Smooth muscle cell (in vitro differentiated cells): ENCODE data around the gene PRADC1. TPM values are rescaled to one million over a fixed set of nuclear protein-coding genes. Genes with fewer than 3 reads are reported as not detected.

Experiments
- DNase-seq: peaks from one replicate; lab custom pipeline; 2025; ENCODE audit not compliant: unreplicated experiment; lab: John Stamatoyannopoulos, UW
- H2AFZ ChIP-seq: fragments of 200-600 bp; sonication (generic); 2 replicates; pipeline ENCODE4 v1.6.0; 2016; ENCODE audit warnings: antibody characterized with exemption, low read depth, mild to moderate bottlenecking
- H3F3A ChIP-seq: fragments of 200-600 bp; sonication (generic); 2 replicates; pipeline ENCODE4 v1.6.0; 2017; ENCODE audit warnings: antibody characterized with exemption, low read depth
- H3K27ac ChIP-seq: fragments of 200-600 bp; sonication (generic); 2 replicates; pipeline ENCODE4 v1.5.1; 2016; ENCODE audit warnings: low read depth, mild to moderate bottlenecking
- H3K27me3 ChIP-seq: fragments of 200-600 bp; sonication (generic); 2 replicates; pipeline ENCODE4 v1.6.1; 2016; ENCODE audit warnings: low read depth, mild to moderate bottlenecking
- H3K36me3 ChIP-seq: fragments of 200-600 bp; sonication (generic); 2 replicates; pipeline ENCODE4 v1.5.1; 2016; ENCODE audit warnings: low read depth
- H3K4me1 ChIP-seq: fragments of 200-600 bp; sonication (generic); 2 replicates; pipeline ENCODE4 v1.5.1; 2016; ENCODE audit warnings: low read depth
- H3K4me2 ChIP-seq: fragments of 200-600 bp; sonication (generic); 2 replicates; pipeline ENCODE4 v1.6.0; 2016; ENCODE audit warnings: mild to moderate bottlenecking
- H3K4me3 ChIP-seq: fragments of 200-600 bp; sonication (generic); 2 replicates; pipeline ENCODE4 v1.5.1; 2016; ENCODE audit warnings: mild to moderate bottlenecking
- H3K79me2 ChIP-seq: fragments of 200-600 bp; sonication (generic); 2 replicates; pipeline ENCODE4 v1.6.0; 2016; ENCODE audit warnings: low read depth, mild to moderate bottlenecking
- H3K9ac ChIP-seq: fragments of 200-600 bp; sonication (generic); 2 replicates; pipeline ENCODE4 v1.6.0; 2016; ENCODE audit warnings: low read depth
- H3K9me3 ChIP-seq: fragments of 200-600 bp; sonication (generic); replicated peaks from 2 replicates; pipeline ENCODE4 v1.5.1; 2016; ENCODE audit warnings: low read depth
- H4K20me1 ChIP-seq: fragments of 200-600 bp; sonication (generic); 2 replicates; pipeline ENCODE4 v1.6.0; 2016; ENCODE audit warnings: low read depth
- CTCF ChIP-seq: fragments of 200-600 bp; sonication (generic); IDR thresholded peaks from 2 replicates; pipeline ENCODE4 v1.5.1; 2017; ENCODE audit warnings: borderline replicate concordance, mild to moderate bottlenecking, antibody characterized with exemption; ENCODE audit not compliant: insufficient read depth, poor library complexity, severe bottlenecking
- WGBS: methylation state at CpG from one replicate; pipeline ENCODE4 v1.1.7; 2016; ENCODE audit warnings: low lambda C conversion rate; 5-methylcytosine and 5-hydroxymethylcytosine counted together
- polyA plus RNA-seq: library from polyadenylated mRNA; unstranded; fragments of >200 nt; fragmentation: Nextera tagmentation; extraction: Ambion mirVana; gene quantifications from 2 replicates; pipeline ENCODE4 v1.2.1, GENCODE V29; 2016
- total RNA-seq: library from RNA; depleted of rRNA; stranded (reverse); fragments of >200 nt; gene quantifications from 2 replicates; pipeline ENCODE4 v1.2.3, GENCODE V29; 2014

PRADC1 gene
- total and polyA plus RNA-seq, 2 experiments from 2014 or later: 24.0 to 51.4 TPM

GRCh38 chr2:73257425-73258125 is 24.5 kb upstream of the PRADC1 start:
- no peaks in the 10 kb centered on the region for H3K36me3 ChIP-seq
- no peaks in the 10 kb centered on the region for H3K4me1 ChIP-seq
- 94% methylated on average over 10 of the region's 10 CpGs for WGBS
- DNase-seq: no peak
- no peak overlapping the region for H3K27ac ChIP-seq
- no peak for TF ChIP-seq CTCF
- H3K27me3 ChIP-seq: no peaks in the 10 kb centered on the region
- no peak overlapping the region for H3K4me2 ChIP-seq
- H3K9me3 ChIP-seq: no peaks in the 10 kb centered on the region
- H3F3A ChIP-seq: no peaks in the 10 kb centered on the region
- no peak overlapping the region for H3K4me3 ChIP-seq
- no peaks in the 10 kb centered on the region for H4K20me1 ChIP-seq
- no peak overlapping the region for H2AFZ ChIP-seq
- H3K9ac ChIP-seq: no peak overlapping the region
- no peaks in the 10 kb centered on the region for H3K79me2 ChIP-seq

GRCh38 chr2:73257021-73257420 is 24.0 kb upstream of the PRADC1 start:
- Histone ChIP-seq H2AFZ (no peak overlapping the region), H3F3A (no peaks in the 10 kb centered on the region), H3K79me2 (no peaks in the 10 kb centered on the region), H3K4me3 (no peak overlapping the region), H3K27me3 (no peaks in the 10 kb centered on the region), H3K36me3 (no peaks in the 10 kb centered on the region), H3K4me2 (no peak overlapping the region), H3K9me3 (no peaks in the 10 kb centered on the region), H3K27ac (no peak overlapping the region), H4K20me1 (no peaks in the 10 kb centered on the region), H3K4me1 (no peaks in the 10 kb centered on the region), H3K9ac (no peak overlapping the region)
- TF ChIP-seq CTCF: no peak
- 96% methylated on average over 2 of the region's 2 CpGs for WGBS
- DNase-seq: no peak

- no peak for DNase-seq
- H3K79me2 ChIP-seq: no peaks in the 10 kb centered on the region
- no peaks in the 10 kb centered on the region for H3K27me3 ChIP-seq
- no peak overlapping the region for H3K9ac ChIP-seq
- WGBS: 53% methylated on average over 1 of the region's 1 CpG
- no peak overlapping the region for H3K27ac ChIP-seq
- no peak overlapping the region for H3K4me3 ChIP-seq
- no peaks in the 10 kb centered on the region for H3K9me3 ChIP-seq
- no peak overlapping the region for H3K4me2 ChIP-seq
- TF ChIP-seq CTCF: no peak
- H3K4me1 ChIP-seq: no peaks in the 10 kb centered on the region
- no peaks in the 10 kb centered on the region for H3K36me3 ChIP-seq
- no peaks in the 10 kb centered on the region for H4K20me1 ChIP-seq
- H3F3A ChIP-seq: no peaks in the 10 kb centered on the region
- no peak overlapping the region for H2AFZ ChIP-seq
Observed at GRCh38 chr2:73256618-73256922, 23.5 kb upstream of the PRADC1 start.

- Histone ChIP-seq H3K9ac (no peak overlapping the region), H3K36me3 (no peaks in the 10 kb centered on the region), H4K20me1 (no peaks in the 10 kb centered on the region), H2AFZ (no peak overlapping the region), H3K9me3 (no peaks in the 10 kb centered on the region), H3K4me1 (no peaks in the 10 kb centered on the region), H3K79me2 (no peaks in the 10 kb centered on the region), H3F3A (no peaks in the 10 kb centered on the region), H3K4me3 (no peak overlapping the region), H3K27ac (no peak overlapping the region), H3K4me2 (no peak overlapping the region), H3K27me3 (no peaks in the 10 kb centered on the region)
- DNase-seq: no peak
- no peak for TF ChIP-seq CTCF
- WGBS: 80% methylated on average over 5 of the region's 5 CpGs
Observed at GRCh38 chr2:73255907-73256617, 23.0 kb upstream of the PRADC1 start.
